OCI-LY7 (cell line): Measurements from ENCODE around the gene TBC1D2B. TPM values are rescaled to one million over a fixed set of nuclear protein-coding genes. Genes with fewer than 3 reads are reported as not detected.
"Not testable (repeated sequence)": the region's sequence is repeated elsewhere in the genome, so short reads cannot be mapped to it uniquely, and the experiment has no call there.

Experiments used
- BruUV-seq: library from RNA; stranded (reverse); fragments of 400-500 nt; replicated peaks from 2 replicates; lab custom pipeline; 2021; lab: Mats Ljungman, UMichigan
- CTCF ChIA-PET: fragments of 300-600 bp; sonication (Branson Sonifier 250); formaldehyde crosslinking; loops from one replicate; lab custom pipeline; 2022; ENCODE audit warnings: antibody characterized with exemption; ENCODE audit not compliant: unreplicated experiment; lab: Charles Lee
- POLR2A ChIA-PET: fragments of 300-600 bp; sonication (Branson Sonifier 250); formaldehyde crosslinking; loops from one replicate; lab custom pipeline; 2022; ENCODE audit warnings: antibody characterized with exemption; lab: Charles Lee
- DNase-seq: peaks from one replicate; pipeline ENCODE4 v3.0.0-alpha.2; 2015; ENCODE audit warnings: low spot score
- H2AFZ ChIP-seq: fragments of 200-600 bp; sonication (generic), shearing (Covaris generic); 2 replicates; pipeline ENCODE4 v1.6.1; 2014; ENCODE audit warnings: mild to moderate bottlenecking, antibody characterized with exemption, low read length, moderate library complexity
- H3K27ac ChIP-seq: fragments of 200-600 bp; sonication (generic); 2 replicates; pipeline ENCODE4 v1.5.1; 2014; ENCODE audit warnings: mixed run types, low read depth, mild to moderate bottlenecking, moderate library complexity, low read length, inconsistent platforms; ENCODE audit not compliant: poor library complexity, severe bottlenecking
- H3K36me3 ChIP-seq: fragments of 200-600 bp; sonication (generic); 2 replicates; pipeline ENCODE4 v1.6.1; 2014; ENCODE audit warnings: mild to moderate bottlenecking, antibody characterized with exemption, low read length, moderate library complexity, mixed read lengths; ENCODE audit not compliant: insufficient read depth
- H3K4me1 ChIP-seq: fragments of 200-600 bp; sonication (generic); 2 replicates; pipeline ENCODE4 v1.5.1; 2014; ENCODE audit warnings: mild to moderate bottlenecking, low read length; ENCODE audit not compliant: insufficient read depth, poor library complexity, severe bottlenecking
- H3K4me2 ChIP-seq: fragments of 200-600 bp; sonication (generic); 2 replicates; pipeline ENCODE4 v1.6.1; 2014; ENCODE audit warnings: mild to moderate bottlenecking, low read length
- H3K4me3 ChIP-seq: fragments of 200-600 bp; sonication (generic); 2 replicates; pipeline ENCODE4 v1.5.1; 2014; ENCODE audit warnings: mild to moderate bottlenecking, low read depth, low read length; ENCODE audit not compliant: poor library complexity, severe bottlenecking
- H3K79me2 ChIP-seq: fragments of 200-600 bp; sonication (generic); 2 replicates; pipeline ENCODE4 v1.6.1; 2016; ENCODE audit warnings: low read depth, mild to moderate bottlenecking, low read length, moderate library complexity, mixed read lengths; ENCODE audit not compliant: insufficient read depth
- H3K9me2 ChIP-seq: fragments of 200-600 bp; sonication (generic); 2 replicates; pipeline ENCODE4 v1.6.1; 2016; ENCODE audit warnings: mild to moderate bottlenecking, low read length, mixed read lengths; ENCODE audit not compliant: insufficient read depth
- H3K9me3 ChIP-seq: fragments of 200-600 bp; sonication (generic); 2 replicates; pipeline ENCODE4 v1.6.1; 2014; ENCODE audit warnings: mild to moderate bottlenecking, mixed run types, low read length, mixed read lengths
- H4K20me1 ChIP-seq: fragments of 200-600 bp; sonication (generic); 2 replicates; pipeline ENCODE4 v1.6.1; 2014; ENCODE audit warnings: mild to moderate bottlenecking, antibody characterized with exemption, low read length, moderate library complexity, mixed read lengths; ENCODE audit not compliant: insufficient read depth
- EZH2phosphoT487 ChIP-seq: fragments of 200-600 bp; sonication (generic); IDR thresholded peaks from 2 replicates; pipeline ENCODE4 v1.6.1; 2018; ENCODE audit warnings: low read depth, borderline replicate concordance, mild to moderate bottlenecking, mixed run types, antibody characterized with exemption, low read length, moderate library complexity, mixed read lengths
- intact Hi-C: fragments of 100-400 bp; cut with micrococcal nuclease; formaldehyde crosslinking; loops from one replicate; pipeline ENCODE4 v1.10.0; 2022; ENCODE audit not compliant: unreplicated experiment
- total RNA-seq, 2 experiments: library from RNA; depleted of rRNA in 1 of 2; stranded (reverse); fragments of >200 nt in 1 of 2; shearing (Covaris generic) in 1 of 2; gene quantifications; 2 replicates each; pipeline ENCODE4 v1.2.3, GENCODE V29; 2014 to 2022
- TF ChIP-seq, protein P1 (sequence below): fragments of 200-600 bp; sonication (generic); conservative IDR thresholded peaks from 2 replicates; pipeline ENCODE4 v1.5.1; 2014; ENCODE audit warnings: mild to moderate bottlenecking, antibody characterized with exemption, low read length, moderate library complexity, mixed read lengths

TBC1D2B gene
- total RNA-seq, 2 experiments from 2014 or later, result 30.9 to 41.5 TPM

DNA sequence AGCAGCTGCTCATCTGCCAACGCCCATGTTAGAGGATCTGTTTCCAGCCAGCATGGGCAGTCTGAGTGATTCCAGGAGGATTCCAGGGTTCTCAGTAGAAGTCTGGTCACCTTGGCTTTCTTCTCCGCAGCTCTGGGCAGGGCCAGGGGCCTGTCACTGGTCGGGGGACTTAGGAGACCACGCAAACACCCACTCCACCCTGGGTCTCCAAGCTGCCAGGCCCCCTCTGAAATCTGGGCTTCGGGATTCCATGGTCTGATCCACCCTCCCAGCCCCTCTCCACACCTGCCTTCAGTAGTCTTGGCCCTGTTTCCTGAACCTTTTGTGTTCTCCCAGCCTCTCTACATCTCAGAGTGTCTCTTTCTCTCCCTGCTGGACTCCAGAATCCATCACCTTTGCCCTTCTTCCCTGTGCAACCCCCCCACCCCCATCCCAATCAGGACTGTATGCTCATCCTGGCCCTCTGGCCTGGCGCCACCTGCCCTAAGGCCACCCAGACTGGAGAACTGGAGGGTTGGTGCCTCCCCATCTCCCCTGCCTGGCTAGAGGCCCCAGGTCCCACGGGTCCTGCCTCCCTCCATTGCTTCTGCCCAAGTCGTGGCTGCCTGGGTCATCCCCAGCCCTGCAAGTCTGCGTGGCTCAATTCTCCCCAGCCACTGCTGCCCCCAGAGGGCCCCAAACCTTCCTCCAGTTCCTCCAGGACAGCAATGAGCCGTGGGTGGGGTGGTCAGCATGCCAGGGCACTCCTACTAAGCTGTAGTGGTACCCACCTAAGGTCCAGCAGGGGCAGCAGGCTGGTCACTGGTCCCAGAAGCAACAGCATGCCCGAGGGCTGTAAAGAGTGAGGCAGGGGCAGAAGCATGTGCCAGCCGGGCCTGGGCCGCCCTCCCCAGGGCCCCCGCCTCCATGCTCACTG is 102.8 kb downstream of the TBC1D2B start:
- intact Hi-C loops, result no loop called here
- ChIA-PET CTCF (no interaction called here), POLR2A (no interaction called here)
- no peaks in the 10 kb centered on the region for H3K9me2 ChIP-seq
- no peak for TF ChIP-seq EZH2phosphoT487
- TF ChIP-seq, protein P1, sequence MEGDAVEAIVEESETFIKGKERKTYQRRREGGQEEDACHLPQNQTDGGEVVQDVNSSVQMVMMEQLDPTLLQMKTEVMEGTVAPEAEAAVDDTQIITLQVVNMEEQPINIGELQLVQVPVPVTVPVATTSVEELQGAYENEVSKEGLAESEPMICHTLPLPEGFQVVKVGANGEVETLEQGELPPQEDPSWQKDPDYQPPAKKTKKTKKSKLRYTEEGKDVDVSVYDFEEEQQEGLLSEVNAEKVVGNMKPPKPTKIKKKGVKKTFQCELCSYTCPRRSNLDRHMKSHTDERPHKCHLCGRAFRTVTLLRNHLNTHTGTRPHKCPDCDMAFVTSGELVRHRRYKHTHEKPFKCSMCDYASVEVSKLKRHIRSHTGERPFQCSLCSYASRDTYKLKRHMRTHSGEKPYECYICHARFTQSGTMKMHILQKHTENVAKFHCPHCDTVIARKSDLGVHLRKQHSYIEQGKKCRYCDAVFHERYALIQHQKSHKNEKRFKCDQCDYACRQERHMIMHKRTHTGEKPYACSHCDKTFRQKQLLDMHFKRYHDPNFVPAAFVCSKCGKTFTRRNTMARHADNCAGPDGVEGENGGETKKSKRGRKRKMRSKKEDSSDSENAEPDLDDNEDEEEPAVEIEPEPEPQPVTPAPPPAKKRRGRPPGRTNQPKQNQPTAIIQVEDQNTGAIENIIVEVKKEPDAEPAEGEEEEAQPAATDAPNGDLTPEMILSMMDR, result no peak
- H4K20me1 ChIP-seq, result no peaks in the 10 kb centered on the region
- no TSS peak for BruUV-seq
- H3K4me1 ChIP-seq, result no peaks in the 10 kb centered on the region
- H3K27ac ChIP-seq, result no peak overlapping the region
- no peak overlapping the region for H2AFZ ChIP-seq
- DNase-seq, result no peak
- H3K4me2 ChIP-seq, result no peak overlapping the region
- no peaks in the 10 kb centered on the region for H3K79me2 ChIP-seq
- no peaks in the 10 kb centered on the region for H3K9me3 ChIP-seq
- no peak overlapping the region for H3K4me3 ChIP-seq
- no peaks in the 10 kb centered on the region for H3K36me3 ChIP-seq

DNA sequence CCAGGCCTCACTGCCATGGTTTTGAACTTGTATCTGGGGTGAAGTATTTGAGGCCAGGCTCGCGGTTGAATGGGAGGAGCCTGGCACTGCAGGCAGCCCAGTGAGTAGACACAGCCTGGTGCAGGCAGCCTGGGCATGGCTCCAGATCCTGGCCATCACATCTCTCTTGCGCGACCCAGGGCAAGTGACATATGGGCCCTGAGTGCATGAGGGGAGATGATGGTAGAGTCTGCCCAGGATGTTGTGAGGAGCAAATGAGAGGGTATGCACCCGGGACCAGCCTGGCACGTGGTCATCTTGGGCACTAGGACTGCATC is 103.5 kb downstream of the TBC1D2B start:
- no peaks in the 10 kb centered on the region for H3K4me1 ChIP-seq
- POLR2A ChIA-PET, result no interaction called here
- DNase-seq, result no peak
- no peak overlapping the region for H3K4me2 ChIP-seq
- TF ChIP-seq EZH2phosphoT487, result no peak
- TF ChIP-seq, protein P1, result no peak
- H4K20me1 ChIP-seq, result no peaks in the 10 kb centered on the region
- H3K4me3 ChIP-seq, result no peak overlapping the region
- no peaks in the 10 kb centered on the region for H3K36me3 ChIP-seq
- H3K79me2 ChIP-seq, result no peaks in the 10 kb centered on the region
- intact Hi-C loops, result no loop called here
- no TSS peak for BruUV-seq
- CTCF ChIA-PET, result no interaction called here
- H3K9me2 ChIP-seq, result no peaks in the 10 kb centered on the region
- H3K9me3 ChIP-seq, result no peaks in the 10 kb centered on the region
- H2AFZ ChIP-seq, result no peak overlapping the region
- no peak overlapping the region for H3K27ac ChIP-seq

DNA sequence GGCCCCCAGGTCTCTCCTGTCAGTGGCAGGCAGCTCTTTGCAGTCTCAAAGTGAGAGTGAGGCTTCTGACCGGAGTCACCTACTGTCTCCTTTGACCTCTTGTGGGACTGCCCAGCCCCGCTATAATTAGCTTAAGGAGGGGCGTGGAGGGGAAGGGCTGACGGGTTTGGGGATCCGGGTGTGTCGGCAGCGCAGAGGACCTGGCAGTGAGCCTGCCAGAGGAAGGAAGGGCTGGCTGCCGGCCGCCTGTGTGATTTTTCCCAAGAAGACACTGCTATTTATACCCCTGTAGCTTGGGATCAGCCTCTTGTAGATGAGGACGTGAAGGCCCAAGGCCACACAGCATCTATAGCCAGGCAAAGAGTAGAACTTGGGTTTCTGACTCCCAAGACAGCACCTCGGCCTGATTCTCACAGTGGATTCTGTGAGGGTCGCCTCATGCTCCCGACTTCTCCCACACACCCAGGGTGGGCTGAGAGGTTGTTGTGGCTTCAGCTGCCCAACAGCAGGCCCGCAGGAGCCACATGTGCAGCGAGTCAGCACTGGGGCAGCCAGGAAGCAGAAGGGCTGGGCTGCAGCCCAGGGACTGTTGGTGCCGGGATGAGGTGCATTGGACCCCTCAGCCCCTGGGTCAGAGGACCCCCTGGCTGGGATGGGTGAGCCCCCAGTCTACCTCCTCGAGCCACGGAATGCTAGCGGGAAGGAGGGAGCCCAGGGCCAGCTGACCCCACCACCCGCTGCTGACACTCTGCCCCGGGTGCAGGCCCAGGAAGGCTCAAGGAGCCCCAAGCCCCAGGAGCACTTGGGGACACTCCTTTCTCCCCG is 104.0 kb downstream of the TBC1D2B start:
- H3K27ac ChIP-seq, H3K9me2 ChIP-seq, H4K20me1 ChIP-seq, intact Hi-C loops, H3K79me2 ChIP-seq, CTCF ChIA-PET, H2AFZ ChIP-seq, H3K4me1 ChIP-seq, POLR2A ChIA-PET, H3K9me3 ChIP-seq, H3K36me3 ChIP-seq, H3K4me2 ChIP-seq, BruUV-seq, H3K4me3 ChIP-seq, DNase-seq: not testable (repeated sequence)

DNA sequence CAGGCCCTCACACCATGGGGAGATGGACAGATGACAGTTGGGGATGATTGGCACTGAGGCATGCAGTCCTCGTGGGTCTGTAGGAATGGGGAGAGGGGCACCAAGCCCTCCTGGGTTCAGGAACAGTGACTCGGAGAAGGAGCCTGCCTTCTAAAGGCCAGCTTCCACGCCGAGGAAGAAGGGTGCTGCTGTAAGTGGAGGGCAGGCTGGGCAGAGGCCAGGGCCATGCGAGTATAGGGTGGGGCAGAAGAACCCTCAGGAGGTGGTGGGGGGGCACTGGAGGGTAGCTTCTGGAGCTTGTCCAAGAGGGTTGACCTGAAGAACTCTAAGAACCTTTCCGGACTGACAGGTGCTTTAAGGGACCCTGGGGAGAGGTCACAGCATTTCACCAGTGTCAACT is 104.8 kb downstream of the TBC1D2B start:
- H3K9me2 ChIP-seq, H3K36me3 ChIP-seq, BruUV-seq, H4K20me1 ChIP-seq, POLR2A ChIA-PET, H3K79me2 ChIP-seq, H3K4me3 ChIP-seq, DNase-seq, intact Hi-C loops, H3K27ac ChIP-seq, CTCF ChIA-PET, H2AFZ ChIP-seq, H3K9me3 ChIP-seq, H3K4me1 ChIP-seq, H3K4me2 ChIP-seq: not testable (repeated sequence)
